HL-60 (cell line): Measurements from ENCODE around the gene MRPS34.

Source experiments
- CTCF ChIP-seq: IDR thresholded peaks from one replicate; pipeline ENCODE4 v1.5.1; 2011; ENCODE audit warnings: low read length, control low read depth, inconsistent platforms; ENCODE audit not compliant: insufficient read depth
- GABPA ChIP-seq: IDR thresholded peaks from 2 replicates; pipeline ENCODE4 v1.6.1; 2012; ENCODE audit warnings: low read depth
- POLR2AphosphoS5 ChIP-seq: IDR thresholded peaks from 2 replicates; pipeline ENCODE4 v1.6.1; 2012; ENCODE audit warnings: low read depth
- TF ChIP-seq, protein P1 (sequence below): IDR thresholded peaks from 2 replicates; pipeline ENCODE4 v1.6.1; 2012; ENCODE audit warnings: low read depth; ENCODE audit not compliant: insufficient replicate concordance

- TF ChIP-seq, protein P1, sequence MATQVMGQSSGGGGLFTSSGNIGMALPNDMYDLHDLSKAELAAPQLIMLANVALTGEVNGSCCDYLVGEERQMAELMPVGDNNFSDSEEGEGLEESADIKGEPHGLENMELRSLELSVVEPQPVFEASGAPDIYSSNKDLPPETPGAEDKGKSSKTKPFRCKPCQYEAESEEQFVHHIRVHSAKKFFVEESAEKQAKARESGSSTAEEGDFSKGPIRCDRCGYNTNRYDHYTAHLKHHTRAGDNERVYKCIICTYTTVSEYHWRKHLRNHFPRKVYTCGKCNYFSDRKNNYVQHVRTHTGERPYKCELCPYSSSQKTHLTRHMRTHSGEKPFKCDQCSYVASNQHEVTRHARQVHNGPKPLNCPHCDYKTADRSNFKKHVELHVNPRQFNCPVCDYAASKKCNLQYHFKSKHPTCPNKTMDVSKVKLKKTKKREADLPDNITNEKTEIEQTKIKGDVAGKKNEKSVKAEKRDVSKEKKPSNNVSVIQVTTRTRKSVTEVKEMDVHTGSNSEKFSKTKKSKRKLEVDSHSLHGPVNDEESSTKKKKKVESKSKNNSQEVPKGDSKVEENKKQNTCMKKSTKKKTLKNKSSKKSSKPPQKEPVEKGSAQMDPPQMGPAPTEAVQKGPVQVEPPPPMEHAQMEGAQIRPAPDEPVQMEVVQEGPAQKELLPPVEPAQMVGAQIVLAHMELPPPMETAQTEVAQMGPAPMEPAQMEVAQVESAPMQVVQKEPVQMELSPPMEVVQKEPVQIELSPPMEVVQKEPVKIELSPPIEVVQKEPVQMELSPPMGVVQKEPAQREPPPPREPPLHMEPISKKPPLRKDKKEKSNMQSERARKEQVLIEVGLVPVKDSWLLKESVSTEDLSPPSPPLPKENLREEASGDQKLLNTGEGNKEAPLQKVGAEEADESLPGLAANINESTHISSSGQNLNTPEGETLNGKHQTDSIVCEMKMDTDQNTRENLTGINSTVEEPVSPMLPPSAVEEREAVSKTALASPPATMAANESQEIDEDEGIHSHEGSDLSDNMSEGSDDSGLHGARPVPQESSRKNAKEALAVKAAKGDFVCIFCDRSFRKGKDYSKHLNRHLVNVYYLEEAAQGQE, result no peak
- TF ChIP-seq CTCF (no peak), GABPA (no peak), POLR2AphosphoS5 (no peak)
These were observed 12.0 kb downstream of the MRPS34 start for GRCh38 chr16:1760911-1761310.
